Right atrium auricular region (tissue), 2 donors: ENCODE data around the gene ZNG1A. TPM values are rescaled to one million over a fixed set of nuclear protein-coding genes. Genes with fewer than 3 reads are reported as not detected.
"Not testable (repeated sequence)": the region's sequence is repeated elsewhere in the genome, so short reads cannot be mapped to it uniquely, and the experiment has no call there.

Experiments
- DNase-seq: peaks from one replicate; pipeline ENCODE4 v3.0.0-alpha.2; 2019; ENCODE audit warnings: low spot score
- H3K27ac ChIP-seq, 2 donors: fragments of 200-600 bp; sonication (generic); 1 replicate in 1 of 2; 2 replicates in 1 of 2; pipeline ENCODE4 v1.5.1; 2016 to 2019
- H3K27me3 ChIP-seq, 2 donors: fragments of 200-600 bp; sonication (generic); one replicate each; pipeline versions ENCODE4 v1.5.1 to v1.6.0; 2017 to 2019
- H3K36me3 ChIP-seq: fragments of 200-600 bp; sonication (generic); one replicate; pipeline ENCODE4 v1.5.1; 2016
- H3K4me1 ChIP-seq, 2 donors: fragments of 200-600 bp; sonication (generic); one replicate each; pipeline versions ENCODE4 v1.5.1 to v1.6.0; 2017 to 2019
- H3K4me3 ChIP-seq, 2 donors: fragments of 200-600 bp; sonication (generic); 1 replicate in 1 of 2; 2 replicates in 1 of 2; pipeline ENCODE4 v1.5.1; 2017 to 2019; ENCODE audit warnings: mild to moderate bottlenecking in 1 of 2, moderate library complexity in 1 of 2
- H3K9me3 ChIP-seq, 2 donors: fragments of 200-600 bp; sonication (generic); one replicate each; pipeline ENCODE4 v1.5.1; 2019
- total RNA-seq, 2 donors: library from RNA; depleted of rRNA; stranded (reverse); fragments of >200 nt; gene quantifications; one replicate each; pipeline ENCODE4 v1.1.0, GENCODE V29; 2016
- TF ChIP-seq, protein P1 (sequence below), 2 donors: fragments of 200-600 bp; sonication (generic); IDR thresholded peaks; one replicate each; pipeline ENCODE4 v1.5.1; 2019; ENCODE audit warnings: antibody characterized with exemption in 2 of 2

ZNG1A gene
- total RNA-seq, 2 donors from 2014 or later: 13.2 to 15.0 TPM

DNA sequence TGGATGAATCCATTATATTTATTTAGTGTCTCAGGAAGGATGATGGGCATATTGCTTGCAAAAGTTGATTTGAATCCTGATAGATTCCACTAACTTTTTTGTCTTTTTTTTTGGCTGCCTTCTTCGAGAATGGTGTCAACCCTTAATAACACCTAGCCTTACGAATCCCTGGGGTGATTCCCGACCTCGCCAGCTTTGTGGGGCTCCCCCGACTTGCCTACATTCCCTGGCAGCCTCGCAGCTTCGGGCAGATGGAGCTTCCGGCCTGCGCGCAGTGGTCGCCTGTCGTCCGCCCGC is 35.4 kb upstream of the ZNG1A start:
- Histone ChIP-seq H3K27me3 (no peaks in the 10 kb centered on the region), H3K4me3 (peak overlapping the region; percentile 43 to 59), H3K4me1 (peaks cover 0 to 16% of the 10 kb centered on the region in 2 donors), H3K27ac (peak overlapping the region; percentile 73 to 77), H3K9me3 (no peaks in the 10 kb centered on the region), H3K36me3 (no peaks in the 10 kb centered on the region)
- DNase-seq: no peak
- TF ChIP-seq, protein P1, sequence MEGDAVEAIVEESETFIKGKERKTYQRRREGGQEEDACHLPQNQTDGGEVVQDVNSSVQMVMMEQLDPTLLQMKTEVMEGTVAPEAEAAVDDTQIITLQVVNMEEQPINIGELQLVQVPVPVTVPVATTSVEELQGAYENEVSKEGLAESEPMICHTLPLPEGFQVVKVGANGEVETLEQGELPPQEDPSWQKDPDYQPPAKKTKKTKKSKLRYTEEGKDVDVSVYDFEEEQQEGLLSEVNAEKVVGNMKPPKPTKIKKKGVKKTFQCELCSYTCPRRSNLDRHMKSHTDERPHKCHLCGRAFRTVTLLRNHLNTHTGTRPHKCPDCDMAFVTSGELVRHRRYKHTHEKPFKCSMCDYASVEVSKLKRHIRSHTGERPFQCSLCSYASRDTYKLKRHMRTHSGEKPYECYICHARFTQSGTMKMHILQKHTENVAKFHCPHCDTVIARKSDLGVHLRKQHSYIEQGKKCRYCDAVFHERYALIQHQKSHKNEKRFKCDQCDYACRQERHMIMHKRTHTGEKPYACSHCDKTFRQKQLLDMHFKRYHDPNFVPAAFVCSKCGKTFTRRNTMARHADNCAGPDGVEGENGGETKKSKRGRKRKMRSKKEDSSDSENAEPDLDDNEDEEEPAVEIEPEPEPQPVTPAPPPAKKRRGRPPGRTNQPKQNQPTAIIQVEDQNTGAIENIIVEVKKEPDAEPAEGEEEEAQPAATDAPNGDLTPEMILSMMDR (IDR thresholded peaks at IDR 0.05): no peak

DNA sequence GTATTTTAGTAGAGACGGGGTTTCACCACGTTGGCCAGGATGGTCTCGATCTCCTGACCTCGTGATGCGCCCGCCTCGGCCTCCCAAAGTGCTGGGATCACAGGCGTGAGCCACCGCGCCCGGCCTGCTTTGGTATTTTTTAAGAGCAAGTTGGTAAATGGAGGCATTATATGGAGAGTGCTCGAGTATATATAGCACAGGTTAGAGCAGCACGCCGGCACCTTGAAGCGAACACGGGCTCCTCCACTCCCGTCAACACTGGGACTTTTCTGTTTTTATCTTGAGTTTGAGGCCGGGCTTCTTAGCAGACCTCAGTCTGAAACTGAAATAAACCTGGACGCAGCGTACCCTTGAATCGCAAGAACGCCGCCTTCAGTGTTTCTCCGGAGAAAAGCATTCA is 35.0 kb upstream of the ZNG1A start:
- H3K27ac ChIP-seq, H3K36me3 ChIP-seq, H3K27me3 ChIP-seq, H3K4me3 ChIP-seq, H3K9me3 ChIP-seq, DNase-seq: not testable (repeated sequence)
- H3K4me1 ChIP-seq: peaks cover 0 to 16% of the 10 kb centered on the region in 2 donors

DNA sequence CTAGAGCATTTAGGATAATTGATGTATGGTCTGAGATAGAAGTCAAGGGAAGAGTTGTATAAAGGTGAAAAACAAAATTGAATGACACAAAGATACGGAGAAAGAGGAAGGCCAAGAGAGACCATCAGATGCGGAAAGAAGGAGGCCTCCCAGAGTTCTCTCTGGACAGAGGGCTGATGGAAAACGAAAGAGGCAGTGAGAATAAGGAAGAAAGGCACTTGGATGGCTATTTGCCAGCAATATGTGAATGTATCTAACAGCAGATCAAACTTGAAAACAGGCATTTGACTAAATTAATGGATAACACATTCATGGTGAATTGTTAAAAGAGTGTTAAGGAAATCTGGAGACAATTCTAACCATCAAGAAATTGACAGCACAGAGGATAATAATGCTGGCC is 33.4 kb upstream of the ZNG1A start:
- H3K4me1 ChIP-seq: peaks cover 0 to 16% of the 10 kb centered on the region in 2 donors
- no peaks in the 10 kb centered on the region for H3K9me3 ChIP-seq
- no peaks in the 10 kb centered on the region for H3K36me3 ChIP-seq
- TF ChIP-seq, protein P1 (IDR thresholded peaks at IDR 0.05): no peak
- DNase-seq: no peak
- H3K27ac ChIP-seq: peak overlapping the region in 1 of 2 donors; percentile 54
- H3K27me3 ChIP-seq: no peaks in the 10 kb centered on the region
- H3K4me3 ChIP-seq: no peak overlapping the region

DNA sequence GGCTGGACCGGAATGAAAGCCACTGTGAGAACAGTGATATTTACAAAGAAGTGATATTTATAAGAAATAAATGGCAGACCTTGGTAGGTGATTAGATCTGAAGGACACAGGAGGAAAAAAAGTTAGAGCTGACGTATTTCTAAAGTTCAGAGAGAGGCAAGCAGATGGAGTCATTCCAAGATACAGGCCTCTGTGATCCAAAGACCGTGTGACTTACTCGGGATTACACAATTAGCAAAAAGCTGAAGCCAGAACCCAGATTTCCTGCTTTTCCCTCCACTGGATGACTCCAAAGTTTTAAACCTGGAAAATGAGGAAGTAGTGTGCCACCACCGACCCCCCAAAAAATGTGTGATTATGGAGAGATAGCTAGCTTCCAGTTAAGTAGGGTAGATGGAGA is 32.7 kb upstream of the ZNG1A start:
- Histone ChIP-seq H3K9me3 (no peaks in the 10 kb centered on the region), H3K4me1 (peaks cover 0 to 16% of the 10 kb centered on the region in 2 donors), H3K4me3 (no peak overlapping the region), H3K36me3 (no peaks in the 10 kb centered on the region), H3K27me3 (no peaks in the 10 kb centered on the region), H3K27ac (peak overlapping the region in 1 of 2 donors; percentile 54)
- DNase-seq: no peak
- TF ChIP-seq, protein P1 (IDR thresholded peaks at IDR 0.05): no peak

- peaks cover 0 to 16% of the 10 kb centered on the region in 2 donors for H3K4me1 ChIP-seq
- H3K27ac ChIP-seq: peak overlapping the region in 1 of 2 donors; percentile 38
- no peaks in the 10 kb centered on the region for H3K36me3 ChIP-seq
- H3K27me3 ChIP-seq: no peaks in the 10 kb centered on the region
- DNase-seq: no peak
- TF ChIP-seq, protein P1 (IDR thresholded peaks at IDR 0.05): no peak
- no peak overlapping the region for H3K4me3 ChIP-seq
- no peaks in the 10 kb centered on the region for H3K9me3 ChIP-seq
These were observed 32.2 kb upstream of the ZNG1A start for GRCh38 chr9:211036-211435.

- Histone ChIP-seq H3K4me3 (no peak overlapping the region), H3K27ac (no peak overlapping the region)
- TF ChIP-seq, protein P1 (IDR thresholded peaks at IDR 0.05): no peak
These were observed 30.4 kb upstream of the ZNG1A start for GRCh38 chr9:209143-209758.

More at GRCh38 chr9:209143-209758, 30.4 kb upstream of the ZNG1A start:
- H3K27me3 ChIP-seq: no peaks in the 10 kb centered on the region
- H3K9me3 ChIP-seq: no peaks in the 10 kb centered on the region
- H3K4me1 ChIP-seq: peaks cover 0 to 5% of the 10 kb centered on the region in 2 donors
- H3K36me3 ChIP-seq: no peaks in the 10 kb centered on the region
- DNase-seq: no peak
